Mesodermal cell (in vitro differentiated cells): ENCODE measurements around the gene KNCN.

ENCODE experiments used
- H3K27ac ChIP-seq: 2 replicates; pipeline ENCODE4 v1.7.0; 2013; ENCODE audit warnings: mild to moderate bottlenecking, low read depth, low read length, moderate library complexity; ENCODE audit not compliant: severe bottlenecking
- H3K36me3 ChIP-seq: 2 replicates; pipeline ENCODE4 v1.7.1; 2013; ENCODE audit warnings: mild to moderate bottlenecking, low read length, moderate library complexity; ENCODE audit not compliant: control insufficient read depth, insufficient read depth
- H3K4me1 ChIP-seq: one replicate; pipeline ENCODE4 v1.7.1; 2013; ENCODE audit warnings: mild to moderate bottlenecking, low read length; ENCODE audit not compliant: insufficient read depth, control insufficient read depth, poor library complexity, severe bottlenecking
- H3K4me3 ChIP-seq: 2 replicates; pipeline ENCODE4 v1.7.0; 2013; ENCODE audit warnings: low read length, control low read depth, mild to moderate bottlenecking; ENCODE audit not compliant: insufficient read depth, poor library complexity, severe bottlenecking; ENCODE audit errors: extremely low read depth
- H3K9me3 ChIP-seq: 2 replicates; pipeline ENCODE4 v1.7.1; 2013; ENCODE audit warnings: mild to moderate bottlenecking, low read length, moderate library complexity; ENCODE audit not compliant: control insufficient read depth
- WGBS, 2 experiments: methylation state at CpG; one replicate each; pipeline ENCODE4 v1.1.5; 2013; ENCODE audit warnings: missing lambda C conversion rate in 2 of 2; ENCODE audit not compliant: insufficient coverage in 2 of 2; 5-methylcytosine and 5-hydroxymethylcytosine counted together

The KNCN gene

GRCh38 chr1:46530791-46531409, 20.5 kb downstream of the KNCN start:
- 28 to 53% methylated on average over 2 to 5 of the region's 6 CpGs for WGBS, 2 experiments
- Histone ChIP-seq H3K9me3 (no peaks in the 10 kb centered on the region), H3K4me3 (no peak overlapping the region)

GRCh38 chr1:46530311-46530710, 21.1 kb downstream of the KNCN start:
- Histone ChIP-seq H3K4me3 (no peak overlapping the region), H3K36me3 (no peaks in the 10 kb centered on the region), H3K9me3 (no peaks in the 10 kb centered on the region), H3K4me1 (peaks cover 8% of the 10 kb centered on the region), H3K27ac (no peak overlapping the region)
- WGBS, 2 experiments = 40 to 68% methylated on average over 1 to 2 of the region's 3 CpGs

More at GRCh38 chr1:46530791-46531409, 20.5 kb downstream of the KNCN start:
- Histone ChIP-seq H3K27ac (no peak overlapping the region), H3K4me1 (peaks cover 8% of the 10 kb centered on the region), H3K36me3 (no peaks in the 10 kb centered on the region)

GRCh38 chr1:46529031-46529630, 22.3 kb downstream of the KNCN start:
- H3K27ac ChIP-seq = no peak overlapping the region
- H3K4me1 ChIP-seq = peaks cover 8% of the 10 kb centered on the region
- no peaks in the 10 kb centered on the region for H3K36me3 ChIP-seq
- 57 to 71% methylated on average over 3 to 4 of the region's 4 CpGs for WGBS, 2 experiments
- H3K9me3 ChIP-seq = no peaks in the 10 kb centered on the region
- H3K4me3 ChIP-seq = no peak overlapping the region

- Histone ChIP-seq H3K4me3 (no peak overlapping the region), H3K27ac (no peak overlapping the region), H3K9me3 (no peaks in the 10 kb centered on the region), H3K36me3 (no peaks in the 10 kb centered on the region), H3K4me1 (peaks cover 8% of the 10 kb centered on the region)
- WGBS, 2 experiments = 49 to 61% methylated on average over 8 to 11 of the region's 11 CpGs
Measured at GRCh38 chr1:46528297-46528955, 23.0 kb downstream of the KNCN start.

GRCh38 chr1:46527474-46528296, 23.8 kb downstream of the KNCN start:
- 30 to 33% methylated on average over 3 of the region's 3 CpGs for WGBS, 2 experiments

GRCh38 chr1:46526691-46527291, 24.7 kb downstream of the KNCN start:
- peaks cover 4% of the 10 kb centered on the region for H3K4me1 ChIP-seq
- H3K9me3 ChIP-seq = no peaks in the 10 kb centered on the region
- no peak overlapping the region for H3K27ac ChIP-seq
- H3K36me3 ChIP-seq = no peaks in the 10 kb centered on the region
- WGBS, 2 experiments = 8 to 15% methylated on average over 9 to 12 of the region's 14 CpGs
- no peak overlapping the region for H3K4me3 ChIP-seq

More at GRCh38 chr1:46527474-46528296, 23.8 kb downstream of the KNCN start:
- Histone ChIP-seq H3K4me3 (no peak overlapping the region), H3K4me1 (peaks cover 8% of the 10 kb centered on the region), H3K36me3 (no peaks in the 10 kb centered on the region), H3K27ac (no peak overlapping the region), H3K9me3 (no peaks in the 10 kb centered on the region)

GRCh38 chr1:46526013-46526690, 25.3 kb downstream of the KNCN start:
- Histone ChIP-seq H3K4me1 (peaks cover 4% of the 10 kb centered on the region), H3K27ac (no peak overlapping the region), H3K4me3 (no peak overlapping the region), H3K36me3 (no peaks in the 10 kb centered on the region), H3K9me3 (no peaks in the 10 kb centered on the region)
- WGBS, 2 experiments = 17 to 20% methylated on average over 11 to 14 of the region's 17 CpGs

- Histone ChIP-seq H3K4me1 (peaks cover 11% of the 10 kb centered on the region), H3K9me3 (no peaks in the 10 kb centered on the region), H3K27ac (no peak overlapping the region), H3K36me3 (no peaks in the 10 kb centered on the region), H3K4me3 (no peak overlapping the region)
- WGBS, 2 experiments = 29 to 36% methylated on average over 6 to 8 of the region's 13 CpGs
Measured at GRCh38 chr1:46525253-46525983, 26.0 kb downstream of the KNCN start.

- H3K4me3 ChIP-seq = no peak overlapping the region
- 66 to 84% methylated on average over 3 to 5 of the region's 5 CpGs for WGBS, 2 experiments
- no peak overlapping the region for H3K27ac ChIP-seq
- H3K9me3 ChIP-seq = no peaks in the 10 kb centered on the region
- no peaks in the 10 kb centered on the region for H3K36me3 ChIP-seq
- peaks cover 17% of the 10 kb centered on the region for H3K4me1 ChIP-seq
Measured at GRCh38 chr1:46524843-46525242, 26.6 kb downstream of the KNCN start.
